SKM-1 (cell line): ENCODE data around the gene C10orf105.

Experiments used
- DNase-seq: peaks from one replicate; lab custom pipeline; 2025; ENCODE audit not compliant: unreplicated experiment; lab: John Stamatoyannopoulos, UW

Gene C10orf105

GRCh38 chr10:71719464-71720201 is at the start of gene C10orf105:
Gene C10orf105 (minus strand): TSS chr10:71719778. CDS start chr10:71716337, 3,441 bp downstream.
- DNase-seq: no peak

GRCh38 chr10:71767420-71768035 is 48.0 kb upstream of the C10orf105 start:
- DNase-seq: no peak

GRCh38 chr10:71766717-71767419 is 47.3 kb upstream of the C10orf105 start:
- DNase-seq: no peak

- no peak for DNase-seq
Observed at GRCh38 chr10:71765906-71766716, 46.5 kb upstream of the C10orf105 start.

GRCh38 chr10:71765176-71765904 is 45.8 kb upstream of the C10orf105 start:
- no peak for DNase-seq

- DNase-seq: no peak
Observed at GRCh38 chr10:71763352-71764127, 44.0 kb upstream of the C10orf105 start.

- DNase-seq: no peak
Observed at GRCh38 chr10:71762324-71762723, 42.7 kb upstream of the C10orf105 start.

- DNase-seq: no peak
Observed at GRCh38 chr10:71761541-71762113, 42.0 kb upstream of the C10orf105 start.

GRCh38 chr10:71761105-71761511 is 41.5 kb upstream of the C10orf105 start:
- DNase-seq: no peak

GRCh38 chr10:71757399-71757922 is 37.9 kb upstream of the C10orf105 start:
- no peak for DNase-seq

- DNase-seq: no peak
Observed at GRCh38 chr10:71756311-71757191, 37.0 kb upstream of the C10orf105 start.

GRCh38 chr10:71755179-71755879 is 35.8 kb upstream of the C10orf105 start:
- no peak for DNase-seq

- peak; percentile 68 for DNase-seq
Observed at GRCh38 chr10:71754562-71754961, 35.0 kb upstream of the C10orf105 start.

- no peak for DNase-seq
Observed at GRCh38 chr10:71753960-71754505, 34.5 kb upstream of the C10orf105 start.

GRCh38 chr10:71753091-71753959 is 33.7 kb upstream of the C10orf105 start:
- DNase-seq: peak; percentile 99

- DNase-seq: no peak
Observed at GRCh38 chr10:71752391-71753090, 33.0 kb upstream of the C10orf105 start.
